Femur (tissue), 1 donor: Measurements from ENCODE around the gene SPATA17.
"Not testable (repeated sequence)": the region's sequence is repeated elsewhere in the genome, so short reads cannot be mapped to it uniquely, and the experiment has no call there.

Source experiments
- DNase-seq: peaks from one replicate; pipeline ENCODE4 v3.0.0-alpha.2; 2017

Gene SPATA17, protein sequence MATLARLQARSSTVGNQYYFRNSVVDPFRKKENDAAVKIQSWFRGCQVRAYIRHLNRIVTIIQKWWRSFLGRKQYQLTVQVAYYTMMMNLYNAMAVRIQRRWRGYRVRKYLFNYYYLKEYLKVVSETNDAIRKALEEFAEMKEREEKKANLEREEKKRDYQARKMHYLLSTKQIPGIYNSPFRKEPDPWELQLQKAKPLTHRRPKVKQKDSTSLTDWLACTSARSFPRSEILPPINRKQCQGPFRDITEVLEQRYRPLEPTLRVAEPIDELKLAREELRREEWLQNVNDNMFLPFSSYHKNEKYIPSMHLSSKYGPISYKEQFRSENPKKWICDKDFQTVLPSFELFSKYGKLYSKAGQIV

GRCh38 chr1:217630711-217631591 lies at the start of gene SPATA17, which contains the start of gene GPATCH2:
TSS of gene SPATA17 (plus strand) at chr1:217631344. CDS start at chr1:217631379, 35 bp downstream.
TSS of gene GPATCH2 (minus strand) at chr1:217631090. CDS start at chr1:217630971, 119 bp downstream.
- peak; percentile 91 for DNase-seq

DNA sequence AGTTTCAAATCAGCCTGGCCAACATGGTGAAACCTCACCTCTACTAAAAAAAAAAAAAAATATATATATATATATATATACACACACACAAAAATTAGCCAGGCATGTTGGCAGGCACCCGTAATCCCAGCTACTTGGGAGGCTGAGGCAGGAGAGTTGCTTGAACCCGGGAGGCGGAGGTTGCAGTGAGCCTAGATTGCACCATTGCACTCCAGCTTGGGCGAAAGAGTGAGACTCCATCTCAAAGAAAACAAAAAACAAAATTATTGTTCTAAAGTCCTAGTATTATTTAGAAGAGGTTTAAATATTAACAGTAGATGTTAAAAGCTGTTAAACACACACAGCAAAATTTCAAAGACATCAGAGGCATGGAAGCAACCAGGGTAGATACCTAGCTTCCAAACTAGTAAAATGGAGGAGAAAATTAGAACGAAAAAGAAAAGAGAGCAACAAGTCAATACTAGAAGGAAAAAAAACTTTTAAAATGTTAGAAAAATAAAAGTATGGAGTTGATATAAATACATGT lies 46.8 kb upstream of the SPATA17 start:
- not testable (repeated sequence) for DNase-seq

DNA sequence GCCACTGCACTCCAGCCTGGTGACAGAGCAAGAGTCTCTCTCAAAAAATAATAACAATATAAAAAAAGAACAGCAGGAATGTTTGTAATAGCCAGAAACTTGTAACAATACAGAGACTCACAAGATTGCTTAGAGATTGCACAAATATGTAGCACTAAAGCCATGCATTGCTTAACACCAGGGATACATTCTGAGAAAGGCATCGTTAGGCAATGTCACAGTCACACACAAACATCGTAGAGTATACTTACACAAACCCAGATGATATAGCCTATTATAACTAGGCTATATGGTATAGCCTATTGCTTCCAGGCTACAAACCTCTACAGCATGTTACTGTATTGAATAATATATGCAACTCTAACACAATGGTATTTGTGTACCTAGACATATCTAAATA lies 45.6 kb upstream of the SPATA17 start:
- DNase-seq: no peak

GRCh38 chr1:217586586-217586985 lies 44.6 kb upstream of the SPATA17 start:
- no peak for DNase-seq

DNA sequence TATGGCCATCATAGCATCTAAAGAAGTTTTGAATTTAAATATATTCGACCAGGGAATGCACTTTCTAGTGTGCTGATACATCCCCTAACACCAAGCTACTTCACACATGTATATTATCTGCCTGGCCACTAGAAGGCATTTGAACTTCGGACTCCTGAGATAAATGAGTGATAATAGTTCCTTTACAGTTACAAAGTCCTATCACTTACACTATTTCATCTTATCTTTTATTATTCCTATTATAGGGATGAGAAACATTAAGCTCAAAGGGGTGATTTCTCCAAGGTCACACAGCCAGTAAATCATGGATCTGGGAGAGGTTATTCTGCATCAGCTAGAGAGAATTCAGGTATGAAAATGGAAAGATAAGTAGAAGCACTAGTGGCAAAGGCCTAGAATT lies 40.5 kb upstream of the SPATA17 start:
- no peak for DNase-seq

DNA sequence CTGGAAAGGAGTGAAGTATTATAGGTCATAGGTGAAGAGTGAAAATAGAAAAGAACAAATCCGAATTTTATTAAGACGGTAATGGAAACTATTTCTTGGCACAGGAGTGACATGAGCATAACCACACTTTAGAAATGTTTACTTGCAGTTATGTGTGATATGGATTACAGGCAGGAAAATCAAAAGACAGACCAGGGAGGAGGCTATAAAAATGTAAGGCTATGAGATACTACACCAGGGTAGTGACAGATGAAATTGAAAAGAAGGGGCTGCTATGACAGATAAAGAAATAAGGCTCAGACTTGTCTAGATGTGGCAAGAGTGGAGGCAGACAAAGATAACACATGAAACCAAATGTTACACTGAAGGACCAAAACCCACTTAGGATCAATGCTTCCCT lies 32.0 kb upstream of the SPATA17 start:
- no peak for DNase-seq

GRCh38 chr1:217602380-217602779 lies 28.8 kb upstream of the SPATA17 start:
- DNase-seq: no peak

- no peak for DNase-seq
Observed at GRCh38 chr1:217605390-217605789, 25.8 kb upstream of the SPATA17 start.

GRCh38 chr1:217614200-217614712 lies 16.9 kb upstream of the SPATA17 start:
- no peak for DNase-seq

- no peak for DNase-seq
Observed at GRCh38 chr1:217617126-217617525, 14.0 kb upstream of the SPATA17 start.

DNA sequence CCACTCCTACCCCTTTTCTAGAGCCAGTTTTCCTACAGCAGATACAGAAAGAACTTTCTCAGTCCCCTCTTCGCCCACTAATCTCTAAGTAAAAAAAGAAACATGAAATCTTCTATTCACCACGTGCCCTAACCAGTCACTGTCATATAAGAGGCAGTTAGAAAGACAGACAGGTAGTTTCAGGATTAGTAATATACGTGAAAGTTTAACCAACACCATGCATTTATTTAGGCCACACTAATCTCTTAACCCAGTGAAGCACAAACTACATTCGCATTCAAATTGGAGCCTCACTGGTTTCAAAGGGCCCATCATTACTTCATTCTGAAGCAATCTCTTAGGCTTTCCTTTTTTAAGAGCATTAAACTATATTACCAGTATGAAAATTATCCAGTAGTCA lies 10.3 kb upstream of the SPATA17 start:
- no peak for DNase-seq

- no peak for DNase-seq
Observed at GRCh38 chr1:217622042-217622441, 9.1 kb upstream of the SPATA17 start.

DNA sequence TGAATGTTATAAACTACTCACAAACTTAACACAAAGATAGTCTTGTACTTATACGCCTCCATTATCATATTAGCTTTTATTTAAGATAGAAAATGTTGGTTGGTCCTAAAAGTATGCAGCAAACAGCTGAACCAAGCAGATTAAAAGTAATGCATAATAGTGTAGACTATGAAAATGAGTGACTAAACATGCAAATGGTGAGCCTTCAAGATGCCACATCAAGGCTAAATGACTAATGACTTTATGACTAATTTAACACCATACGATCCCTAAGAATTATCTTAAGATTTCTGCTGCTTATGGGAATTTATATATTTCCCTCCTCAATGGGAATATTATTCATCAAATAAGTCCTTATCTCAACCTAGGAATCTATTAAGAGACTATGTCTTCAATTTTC lies 4.8 kb upstream of the SPATA17 start:
- DNase-seq: no peak

DNA sequence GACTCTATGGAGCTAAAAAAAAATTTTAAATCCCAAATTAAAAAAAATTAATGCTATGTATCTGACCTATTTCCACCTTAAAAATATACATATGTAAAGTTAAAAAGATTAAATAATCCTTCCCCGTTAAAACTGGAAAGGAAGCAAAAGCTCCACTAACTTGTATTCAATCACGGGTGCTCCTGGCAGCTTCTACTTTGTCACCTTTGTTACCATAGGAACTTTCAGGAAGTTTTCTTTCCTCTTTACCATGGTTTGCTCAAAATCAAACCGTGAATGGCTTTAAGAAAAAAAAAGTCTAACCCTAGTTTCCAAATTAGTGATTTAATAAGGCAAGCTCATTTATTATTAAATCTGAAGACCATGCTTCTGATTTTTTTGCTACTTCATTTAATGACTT lies 3.7 kb upstream of the SPATA17 start:
- no peak for DNase-seq

DNA sequence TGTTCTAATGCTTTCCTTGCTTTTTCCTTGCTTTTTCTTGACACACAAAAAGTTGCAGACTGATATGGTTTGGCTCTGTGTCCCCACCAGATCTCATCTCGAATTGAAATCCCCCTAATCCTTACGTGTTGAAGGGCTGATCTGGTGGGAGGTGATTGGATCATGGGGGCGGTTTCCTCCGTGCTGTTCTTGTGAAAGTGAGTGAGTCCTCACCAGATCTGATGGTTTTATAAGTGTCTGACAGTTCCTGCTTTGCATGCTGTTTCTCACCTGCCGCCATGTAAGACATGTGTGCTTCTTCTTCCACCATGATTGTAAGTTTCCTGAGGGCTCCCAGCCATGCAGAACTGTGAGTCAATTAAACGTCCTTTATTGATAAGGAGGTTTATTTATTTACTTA lies 11.3 kb downstream of the SPATA17 start:
- no peak for DNase-seq

DNA sequence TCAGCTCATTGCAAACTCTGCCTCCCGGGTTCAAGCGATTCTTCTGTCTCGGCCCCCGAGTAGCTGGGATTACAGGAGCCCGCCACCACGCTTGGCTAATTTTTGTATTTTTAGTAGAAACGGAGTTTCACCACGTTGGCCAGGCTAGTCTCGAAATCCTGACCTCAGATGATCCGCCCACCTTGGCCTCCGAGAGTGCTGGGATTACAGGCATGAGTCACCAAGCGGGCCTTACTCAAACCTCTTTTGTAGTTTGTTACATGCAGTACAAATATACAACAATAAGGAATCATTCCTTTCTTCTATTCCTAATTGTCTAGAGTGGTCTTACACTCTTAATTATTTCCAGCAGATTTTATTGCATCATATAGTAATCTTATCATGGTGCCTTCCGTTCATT lies 16.6 kb downstream of the SPATA17 start:
- no peak for DNase-seq

DNA sequence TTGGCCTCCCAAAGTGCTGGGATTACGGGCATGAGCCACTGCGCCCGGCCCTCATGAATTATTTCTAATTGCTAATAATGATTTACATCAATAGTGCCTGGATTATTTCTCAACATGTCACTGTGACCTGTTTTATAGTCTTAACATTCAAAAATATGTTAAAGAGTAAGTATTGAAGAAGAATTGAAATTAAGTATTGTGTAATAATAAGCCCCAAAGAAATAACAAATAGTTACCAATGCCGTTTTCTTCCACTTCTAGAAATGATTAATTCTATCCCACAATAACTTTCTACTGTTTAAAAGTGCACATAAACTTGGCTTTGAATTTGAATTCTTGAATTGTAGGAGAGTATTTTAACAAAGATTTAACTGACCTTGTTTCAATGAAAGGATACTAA lies 19.5 kb downstream of the SPATA17 start:
- no peak for DNase-seq

DNA sequence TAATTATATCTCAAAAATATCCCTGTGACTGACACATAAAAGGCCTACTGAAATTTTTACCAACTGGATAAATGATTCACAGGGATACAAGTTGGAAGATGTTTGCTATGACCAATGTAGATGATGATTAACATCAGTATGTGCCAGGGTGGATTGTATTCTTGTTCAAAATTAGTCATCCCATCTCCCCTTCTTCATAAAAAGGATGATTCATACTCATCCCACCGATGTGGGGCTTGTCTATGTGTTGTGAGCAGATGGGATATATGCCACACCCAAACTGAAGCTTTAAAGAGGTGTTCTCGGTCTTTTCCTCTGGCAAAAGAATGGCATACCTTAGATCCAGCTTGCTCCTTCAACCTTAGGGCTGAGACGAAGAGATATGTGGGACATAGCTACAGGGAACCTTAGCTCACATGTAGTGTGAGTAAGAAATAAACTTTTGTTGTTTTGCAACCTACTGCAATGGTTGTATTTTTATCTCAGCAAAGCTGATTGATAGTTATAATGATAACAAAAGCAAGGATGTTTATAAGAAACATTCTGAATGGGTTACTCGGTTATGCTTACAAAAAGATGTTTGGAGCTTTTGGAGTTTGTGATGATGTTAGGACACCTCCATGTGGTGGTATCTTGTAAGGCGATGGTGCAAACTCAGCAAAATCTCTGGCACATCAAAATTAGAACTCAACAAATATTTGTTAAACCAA lies 29.4 kb downstream of the SPATA17 start:
- no peak for DNase-seq

GRCh38 chr1:217661407-217661806 lies 30.3 kb downstream of the SPATA17 start:
- no peak for DNase-seq

DNA sequence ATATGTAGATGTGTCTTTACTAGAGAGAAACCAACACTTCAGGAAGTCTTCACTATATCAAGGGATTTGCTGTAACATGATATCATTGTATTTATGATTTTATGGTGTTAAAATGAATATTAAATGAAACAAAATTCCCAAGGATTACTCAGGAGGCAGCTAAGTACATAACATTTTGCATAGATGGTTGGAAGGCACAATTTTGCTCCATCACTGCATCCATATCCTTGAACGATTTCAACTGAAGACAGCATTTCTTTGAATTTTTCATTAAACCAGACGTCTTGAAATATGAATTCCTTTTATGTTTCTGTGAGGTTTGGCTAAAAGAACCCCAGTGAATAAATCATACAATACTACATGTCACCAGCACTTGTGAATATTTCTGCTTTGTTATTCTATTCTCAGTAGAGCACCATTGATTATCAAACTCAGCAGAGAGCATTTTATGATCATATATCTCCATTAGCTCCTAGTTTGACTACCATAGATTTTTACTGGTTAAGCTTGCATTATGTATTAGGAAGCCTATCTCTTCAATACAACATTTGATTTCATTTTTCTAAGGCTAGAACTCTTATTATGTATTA lies 37.3 kb downstream of the SPATA17 start:
- DNase-seq: no peak

GRCh38 chr1:217673387-217673786 lies 42.2 kb downstream of the SPATA17 start:
- DNase-seq: no peak

GRCh38 chr1:217674028-217674729 lies 43.0 kb downstream of the SPATA17 start:
- DNase-seq: peak; percentile 18
